Tibial artery (tissue), 4 donors: ENCODE measurements around the gene L1CAM.
A peak's percentile ranks its signal among the peaks of the same experiment; 100 is the strongest.

Source experiments
- DNase-seq, 2 donors: peaks; one replicate each; pipeline ENCODE4 v3.0.0-alpha.2; 2019
- H3K27ac ChIP-seq, 2 donors: fragments of 200-600 bp; sonication (generic) in 1 of 2; 1 replicate in 1 of 2; 2 replicates in 1 of 2; pipeline ENCODE4 v1.5.1; 2018 to 2019; ENCODE audit warnings: mild to moderate bottlenecking in 1 of 2
- H3K27me3 ChIP-seq, 2 donors: fragments of 200-600 bp; sonication (generic) in 1 of 2; one replicate each; pipeline versions ENCODE4 v1.5.1 to v1.6.0; 2016 to 2019
- H3K36me3 ChIP-seq, 3 donors: fragments of 200-600 bp; sonication (generic) in 2 of 3; one replicate each; pipeline ENCODE4 v1.5.1; 2016 to 2019; ENCODE audit warnings: mild to moderate bottlenecking in 2 of 3
- H3K4me1 ChIP-seq, 4 donors: fragments of 200-600 bp; sonication (generic) in 2 of 4; 1 replicate in 3 of 4; 2 replicates in 1 of 4; pipeline ENCODE4 v1.5.1; 2016 to 2019
- H3K4me3 ChIP-seq, 2 donors: fragments of 200-600 bp; sonication (generic) in 1 of 2; 1 replicate in 1 of 2; 2 replicates in 1 of 2; pipeline ENCODE4 v1.5.1; 2018 to 2019; ENCODE audit warnings: mild to moderate bottlenecking in 2 of 2
- H3K9me3 ChIP-seq, 3 donors: fragments of 200-600 bp; sonication (generic) in 1 of 3; one replicate each; pipeline ENCODE4 v1.5.1; 2016 to 2019
- CTCF ChIP-seq, 2 experiments: fragments of 200-600 bp in 1 of 2; fragments of 450-650 bp in 1 of 2; IDR thresholded peaks; one replicate each; pipeline ENCODE4 v1.5.1; 2017 to 2019; ENCODE audit warnings: antibody characterized with exemption in 2 of 2, mild to moderate bottlenecking in 1 of 2, moderate library complexity in 1 of 2
- intact Hi-C: fragments of 100-400 bp; cut with DNase I; formaldehyde crosslinking; loops from one replicate; pipeline ENCODE4 v1.15.0; 2023; ENCODE audit warnings: low total_unique reads

The L1CAM gene, protein sequence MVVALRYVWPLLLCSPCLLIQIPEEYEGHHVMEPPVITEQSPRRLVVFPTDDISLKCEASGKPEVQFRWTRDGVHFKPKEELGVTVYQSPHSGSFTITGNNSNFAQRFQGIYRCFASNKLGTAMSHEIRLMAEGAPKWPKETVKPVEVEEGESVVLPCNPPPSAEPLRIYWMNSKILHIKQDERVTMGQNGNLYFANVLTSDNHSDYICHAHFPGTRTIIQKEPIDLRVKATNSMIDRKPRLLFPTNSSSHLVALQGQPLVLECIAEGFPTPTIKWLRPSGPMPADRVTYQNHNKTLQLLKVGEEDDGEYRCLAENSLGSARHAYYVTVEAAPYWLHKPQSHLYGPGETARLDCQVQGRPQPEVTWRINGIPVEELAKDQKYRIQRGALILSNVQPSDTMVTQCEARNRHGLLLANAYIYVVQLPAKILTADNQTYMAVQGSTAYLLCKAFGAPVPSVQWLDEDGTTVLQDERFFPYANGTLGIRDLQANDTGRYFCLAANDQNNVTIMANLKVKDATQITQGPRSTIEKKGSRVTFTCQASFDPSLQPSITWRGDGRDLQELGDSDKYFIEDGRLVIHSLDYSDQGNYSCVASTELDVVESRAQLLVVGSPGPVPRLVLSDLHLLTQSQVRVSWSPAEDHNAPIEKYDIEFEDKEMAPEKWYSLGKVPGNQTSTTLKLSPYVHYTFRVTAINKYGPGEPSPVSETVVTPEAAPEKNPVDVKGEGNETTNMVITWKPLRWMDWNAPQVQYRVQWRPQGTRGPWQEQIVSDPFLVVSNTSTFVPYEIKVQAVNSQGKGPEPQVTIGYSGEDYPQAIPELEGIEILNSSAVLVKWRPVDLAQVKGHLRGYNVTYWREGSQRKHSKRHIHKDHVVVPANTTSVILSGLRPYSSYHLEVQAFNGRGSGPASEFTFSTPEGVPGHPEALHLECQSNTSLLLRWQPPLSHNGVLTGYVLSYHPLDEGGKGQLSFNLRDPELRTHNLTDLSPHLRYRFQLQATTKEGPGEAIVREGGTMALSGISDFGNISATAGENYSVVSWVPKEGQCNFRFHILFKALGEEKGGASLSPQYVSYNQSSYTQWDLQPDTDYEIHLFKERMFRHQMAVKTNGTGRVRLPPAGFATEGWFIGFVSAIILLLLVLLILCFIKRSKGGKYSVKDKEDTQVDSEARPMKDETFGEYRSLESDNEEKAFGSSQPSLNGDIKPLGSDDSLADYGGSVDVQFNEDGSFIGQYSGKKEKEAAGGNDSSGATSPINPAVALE

GRCh38 chrX:153885968-153886903 is at the start of gene L1CAM:
L1CAM (minus strand) TSS chrX:153886173; CDS start chrX:153875836, 10,337 bp downstream.
- Histone ChIP-seq H3K27me3 (peaks cover 0 to 57% of the 10 kb centered on the region in 2 donors), H3K9me3 (no peaks in the 10 kb centered on the region), H3K27ac (no peak within 1 kb of the TSS), H3K4me1 (peaks cover 0 to 11% (median 7%) of the 10 kb centered on the region in 4 donors), H3K36me3 (no peaks in the 10 kb centered on the region), H3K4me3 (peak within 1 kb of the TSS in 1 of 2 donors; percentile 25)
- DNase-seq = no peak
- intact Hi-C loops = no loop called here
- no peak for TF ChIP-seq CTCF (IDR thresholded peaks at IDR 0.05)

DNA sequence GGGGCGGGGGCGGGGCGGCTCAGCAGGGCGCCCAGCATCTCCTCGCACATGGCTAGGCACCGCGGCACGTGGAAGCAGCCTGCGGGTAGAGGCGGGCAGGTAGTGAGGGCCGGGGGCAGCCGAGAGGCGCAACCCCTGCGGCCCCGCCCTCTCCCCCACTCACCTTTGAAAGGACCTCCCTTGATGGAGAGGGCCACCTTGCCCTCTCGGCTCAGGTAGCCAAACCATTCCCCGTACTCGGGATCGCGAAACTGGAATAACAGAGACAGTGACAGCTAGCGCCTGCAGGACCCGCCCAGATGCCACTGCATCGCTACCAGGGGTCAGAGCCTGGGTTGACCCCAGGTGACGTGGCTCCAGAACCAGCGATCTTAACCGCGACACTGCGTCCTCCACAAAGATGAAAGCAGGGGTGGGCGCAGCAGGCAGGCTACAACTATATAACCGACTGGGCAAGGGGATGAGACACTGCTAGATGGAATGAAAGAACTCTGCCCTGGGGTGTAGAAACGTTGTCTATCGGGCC is 49.4 kb upstream of the L1CAM start:
- H3K27ac ChIP-seq = peak overlapping the region in 1 of 2 donors; percentile 61
- intact Hi-C loops = no loop called here

GRCh38 chrX:153934762-153935325 is 48.9 kb upstream of the L1CAM start, which contains the start of gene NAA10:
NAA10 (minus strand) TSS chrX:153935037; CDS start chrX:153934904, 133 bp downstream.
- Histone ChIP-seq H3K36me3 (peaks cover 0 to 35% (median 24%) of the 10 kb centered on the region in 3 donors), H3K4me1 (peaks cover 0 to 21% (median 12%) of the 10 kb centered on the region in 4 donors), H3K27ac (peak within 1 kb of the TSS; percentile 33 to 61), H3K27me3 (no peaks in the 10 kb centered on the region), H3K9me3 (no peaks in the 10 kb centered on the region), H3K4me3 (peak within 1 kb of the TSS; percentile 66 to 75)
- TF ChIP-seq CTCF (IDR thresholded peaks at IDR 0.05) = no peak
- peak; percentile 44 to 84 for DNase-seq
- intact Hi-C loops = no loop called here

More for the DNA sequence above, 49.4 kb upstream of the L1CAM start:
- TF ChIP-seq CTCF (IDR thresholded peaks at IDR 0.05) = no peak
- Histone ChIP-seq H3K27me3 (no peaks in the 10 kb centered on the region), H3K4me1 (peaks cover 0 to 21% (median 12%) of the 10 kb centered on the region in 4 donors), H3K4me3 (peak overlapping the region; percentile 66 to 75), H3K36me3 (peaks cover 0 to 30% (median 20%) of the 10 kb centered on the region in 3 donors), H3K9me3 (no peaks in the 10 kb centered on the region)
- DNase-seq = no peak

DNA sequence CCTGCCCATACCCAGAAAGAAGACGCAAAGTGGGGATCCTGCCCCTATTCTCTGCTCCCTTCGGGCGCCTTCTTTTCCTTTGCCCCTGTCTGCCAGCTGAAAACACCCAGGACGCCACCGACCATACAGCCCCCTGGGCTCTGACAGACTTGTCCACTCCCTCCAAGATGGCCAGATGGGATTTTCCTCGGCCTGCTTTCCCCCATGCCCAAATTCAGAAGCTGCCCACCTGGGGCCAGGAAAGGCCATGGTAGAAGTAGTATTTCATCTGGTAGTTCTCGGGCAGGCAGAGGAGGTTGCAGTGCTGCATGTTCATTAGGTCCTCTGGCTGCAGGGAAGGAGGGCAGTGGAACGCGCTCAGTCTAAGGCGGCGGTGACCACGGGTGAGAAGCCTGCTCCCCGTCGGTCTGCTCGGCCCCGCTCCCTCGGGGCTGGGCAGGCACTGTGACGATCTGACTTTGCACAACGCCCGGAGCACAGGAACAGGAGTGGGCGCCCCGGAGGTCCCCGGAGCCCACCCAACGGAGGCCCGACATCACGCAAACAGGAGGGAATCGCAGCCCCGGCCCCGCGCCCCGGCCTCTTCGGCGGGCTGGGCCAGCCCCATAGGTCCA is 48.3 kb upstream of the L1CAM start:
- Histone ChIP-seq H3K9me3 (no peaks in the 10 kb centered on the region), H3K27me3 (no peaks in the 10 kb centered on the region), H3K27ac (peak overlapping the region; percentile 33 to 61), H3K4me1 (peaks cover 0 to 21% (median 12%) of the 10 kb centered on the region in 4 donors), H3K4me3 (peak overlapping the region; percentile 66 to 75), H3K36me3 (peaks cover 0 to 38% (median 24%) of the 10 kb centered on the region in 3 donors)
- intact Hi-C loops = no loop called here
- TF ChIP-seq CTCF (IDR thresholded peaks at IDR 0.05) = no peak
- no peak for DNase-seq
